ENCODE data around the gene ZNF521. TPM values are rescaled to one million over a fixed set of nuclear protein-coding genes. Genes with fewer than 3 reads are reported as not detected.
A peak's percentile ranks its signal among the peaks of the same experiment; 100 is the strongest.

ZNF521 gene
- polyA plus RNA-seq, 3 donors, result 0.07 to 0.20 TPM; not detected in 1

DNA sequence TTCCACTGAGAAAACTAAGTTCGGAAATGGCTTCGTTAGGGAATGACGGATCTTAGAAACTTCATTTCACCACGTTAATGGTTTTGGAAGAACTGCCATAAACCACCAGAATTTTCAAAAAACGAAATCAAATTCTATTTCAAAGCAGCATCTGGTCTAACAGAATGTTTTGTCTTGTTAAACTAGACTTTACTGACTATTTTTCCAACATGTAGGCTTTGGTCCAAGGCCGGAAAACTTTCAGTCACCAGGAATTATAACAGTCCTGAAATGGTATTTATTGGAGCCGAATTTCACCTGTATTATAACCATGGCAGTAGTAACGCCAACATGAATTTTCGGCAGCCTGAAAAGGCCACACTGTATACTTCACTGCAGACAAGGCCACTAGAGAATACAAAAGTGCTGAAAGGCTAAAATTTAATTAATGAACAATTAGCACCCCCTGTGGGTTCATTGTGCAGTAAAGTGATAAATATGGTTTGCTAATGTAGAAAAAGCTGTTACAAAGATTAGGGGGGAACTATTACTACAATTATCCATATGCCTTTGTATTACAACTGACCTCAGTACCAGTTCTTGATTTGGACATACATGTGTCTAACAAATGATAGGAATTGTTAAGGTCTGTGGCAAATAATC, 116.4 kb downstream of the ZNF521 start:
- DNase-seq, result no peak
- Histone ChIP-seq H3K27ac (ENCODE audit: low read depth in 1 of 2, low read length in 2 of 2) (no peak overlapping the region), H3K27me3 (ENCODE audit: control insufficient read depth in 2 of 2, insufficient read depth in 2 of 2, low read length in 2 of 2) (no peaks in the 10 kb centered on the region), H4K20me1 (ENCODE audit: insufficient read depth, low read length) (no peaks in the 10 kb centered on the region), H3K4me1 (ENCODE audit: control insufficient read depth in 1 of 2, insufficient read depth in 2 of 2, low read length in 2 of 2) (peaks cover 18 to 24% of the 10 kb centered on the region in 2 donors), H3K9me3 (replicated peaks in 1 of 2; ENCODE audit: control insufficient read depth in 1 of 2, insufficient read depth in 1 of 2, low read length in 2 of 2) (no peaks in the 10 kb centered on the region), H3K4me3 (replicated peaks in 1 of 3; ENCODE audit: low read depth in 2 of 3, low read length in 3 of 3) (no peak overlapping the region), H3K4me2 (replicated peaks; ENCODE audit: extremely low read depth, low read length, poor library complexity, severe bottlenecking) (no peak overlapping the region), H3K36me3 (replicated peaks in 1 of 2; ENCODE audit: control insufficient read depth in 1 of 2, insufficient read depth in 2 of 2, low read length in 2 of 2) (no peaks in the 10 kb centered on the region), H2AFZ (ENCODE audit: insufficient read depth, low read depth, low read length, poor library complexity, severe bottlenecking) (no peak overlapping the region), H3K9ac (ENCODE audit: insufficient read depth, low read length, poor library complexity, severe bottlenecking) (no peak overlapping the region), H3K79me2 (ENCODE audit: insufficient read depth, low read length) (no peaks in the 10 kb centered on the region)
- WGBS (ENCODE audit: insufficient coverage), result 96% methylated on average over 5 of the region's 9 CpGs
- TF ChIP-seq, protein P1, sequence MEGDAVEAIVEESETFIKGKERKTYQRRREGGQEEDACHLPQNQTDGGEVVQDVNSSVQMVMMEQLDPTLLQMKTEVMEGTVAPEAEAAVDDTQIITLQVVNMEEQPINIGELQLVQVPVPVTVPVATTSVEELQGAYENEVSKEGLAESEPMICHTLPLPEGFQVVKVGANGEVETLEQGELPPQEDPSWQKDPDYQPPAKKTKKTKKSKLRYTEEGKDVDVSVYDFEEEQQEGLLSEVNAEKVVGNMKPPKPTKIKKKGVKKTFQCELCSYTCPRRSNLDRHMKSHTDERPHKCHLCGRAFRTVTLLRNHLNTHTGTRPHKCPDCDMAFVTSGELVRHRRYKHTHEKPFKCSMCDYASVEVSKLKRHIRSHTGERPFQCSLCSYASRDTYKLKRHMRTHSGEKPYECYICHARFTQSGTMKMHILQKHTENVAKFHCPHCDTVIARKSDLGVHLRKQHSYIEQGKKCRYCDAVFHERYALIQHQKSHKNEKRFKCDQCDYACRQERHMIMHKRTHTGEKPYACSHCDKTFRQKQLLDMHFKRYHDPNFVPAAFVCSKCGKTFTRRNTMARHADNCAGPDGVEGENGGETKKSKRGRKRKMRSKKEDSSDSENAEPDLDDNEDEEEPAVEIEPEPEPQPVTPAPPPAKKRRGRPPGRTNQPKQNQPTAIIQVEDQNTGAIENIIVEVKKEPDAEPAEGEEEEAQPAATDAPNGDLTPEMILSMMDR (IDR thresholded peaks at IDR 0.05), result peak; percentile 9
- Mint-ChIP-seq H3K4me1 (peaks cover 19% of the 10 kb centered on the region), H3K27ac (no peak overlapping the region), H3K9me3 (no peaks in the 10 kb centered on the region), H3K4me3 (no peak overlapping the region), H3K36me3 (no peaks in the 10 kb centered on the region), H3K27me3 (ENCODE audit: low read depth in 3 of 3) (no peaks in the 10 kb centered on the region)
- intact Hi-C loops (cut with micrococcal nuclease), result no loop called here

DNA sequence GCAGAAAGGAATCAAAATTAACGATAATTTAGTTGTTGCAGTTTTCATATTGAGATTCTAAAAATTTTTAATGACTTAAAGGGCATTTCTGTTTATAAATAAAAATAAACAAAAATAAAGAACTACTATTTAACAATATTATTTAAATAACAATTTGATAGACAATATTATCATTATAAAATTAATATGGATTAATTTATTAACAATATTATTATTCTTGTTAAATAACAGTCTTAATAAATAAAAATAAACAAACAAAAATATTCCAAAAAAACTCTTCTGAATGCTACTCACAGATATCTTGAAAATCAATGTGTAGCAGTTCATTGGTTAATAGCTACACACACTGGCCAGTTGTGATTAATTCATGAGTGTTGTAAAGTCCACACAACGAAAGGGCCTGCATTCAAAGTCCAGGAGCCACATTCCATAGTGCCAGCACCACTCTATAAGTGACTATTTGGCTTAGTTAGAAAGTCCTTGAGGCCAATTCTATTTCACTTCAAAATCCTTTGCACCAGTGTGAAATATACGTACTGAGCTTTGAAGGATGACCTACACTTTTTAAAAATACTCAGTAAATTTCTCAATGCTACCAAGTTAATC, 117.1 kb downstream of the ZNF521 start:
- no peak for DNase-seq
- Histone ChIP-seq H3K4me1 (ENCODE audit: control insufficient read depth in 1 of 2, insufficient read depth in 2 of 2, low read length in 2 of 2) (peaks cover 21 to 29% of the 10 kb centered on the region in 2 donors), H3K27ac (ENCODE audit: low read depth in 1 of 2, low read length in 2 of 2) (no peak overlapping the region), H4K20me1 (ENCODE audit: insufficient read depth, low read length) (no peaks in the 10 kb centered on the region), H3K79me2 (ENCODE audit: insufficient read depth, low read length) (no peaks in the 10 kb centered on the region), H3K9me3 (replicated peaks in 1 of 2; ENCODE audit: control insufficient read depth in 1 of 2, insufficient read depth in 1 of 2, low read length in 2 of 2) (no peaks in the 10 kb centered on the region), H3K27me3 (ENCODE audit: control insufficient read depth in 2 of 2, insufficient read depth in 2 of 2, low read length in 2 of 2) (no peaks in the 10 kb centered on the region), H3K9ac (ENCODE audit: insufficient read depth, low read length, poor library complexity, severe bottlenecking) (no peak overlapping the region), H2AFZ (ENCODE audit: insufficient read depth, low read depth, low read length, poor library complexity, severe bottlenecking) (no peak overlapping the region), H3K4me2 (replicated peaks; ENCODE audit: extremely low read depth, low read length, poor library complexity, severe bottlenecking) (no peak overlapping the region), H3K4me3 (replicated peaks in 1 of 3; ENCODE audit: low read depth in 2 of 3, low read length in 3 of 3) (no peak overlapping the region), H3K36me3 (replicated peaks in 1 of 2; ENCODE audit: control insufficient read depth in 1 of 2, insufficient read depth in 2 of 2, low read length in 2 of 2) (no peaks in the 10 kb centered on the region)
- H3K4me1 Mint-ChIP-seq, result peaks cover 26% of the 10 kb centered on the region
- no CpG with 5 or more reads among the region's 3 CpGs for WGBS (ENCODE audit: insufficient coverage)
- no peaks in the 10 kb centered on the region for H3K27me3 Mint-ChIP-seq (ENCODE audit: low read depth in 3 of 3)
- no peaks in the 10 kb centered on the region for H3K36me3 Mint-ChIP-seq
- H3K4me3 Mint-ChIP-seq, result no peak overlapping the region
- no peak overlapping the region for H3K27ac Mint-ChIP-seq
- no peaks in the 10 kb centered on the region for H3K9me3 Mint-ChIP-seq
- intact Hi-C loops (cut with micrococcal nuclease), result no loop called here
- TF ChIP-seq, protein P1 (IDR thresholded peaks at IDR 0.05), result no peak

All from CD14-positive monocyte (primary cell).